ENCODE data around the gene RRAGA. TPM values are rescaled to one million over a fixed set of nuclear protein-coding genes. Genes with fewer than 3 reads are reported as not detected.
"Not testable (repeated sequence)": the region's sequence is repeated elsewhere in the genome, so short reads cannot be mapped to it uniquely, and the experiment has no call there.

The RRAGA gene
- total RNA-seq, 1 donor from 2014 or later: 70.7 TPM

GRCh38 chr9:19050637-19051591 lies 1.7 kb downstream of the RRAGA start:
- ATAC-seq: no peak
- DNase-seq: no peak
- intact Hi-C loops (cut with micrococcal nuclease): loop anchor here (2.0 kb wide), 1 partner anchor 38 kb away; no protein-coding TSS in a partner anchor

GRCh38 chr9:19057033-19057432 lies 7.8 kb downstream of the RRAGA start:
- DNase-seq (no peak), ATAC-seq (no peak)
- intact Hi-C loops (cut with micrococcal nuclease): no loop called here

- intact Hi-C loops (cut with micrococcal nuclease): no loop called here
- DNase-seq (no peak), ATAC-seq (no peak)
Observed at GRCh38 chr9:19074229-19074628, 25.0 kb downstream of the RRAGA start.

GRCh38 chr9:19074836-19075235 lies 25.6 kb downstream of the RRAGA start:
- DNase-seq (no peak), ATAC-seq (no peak)
- intact Hi-C loops (cut with micrococcal nuclease): no loop called here

GRCh38 chr9:19085295-19085694 lies 36.1 kb downstream of the RRAGA start:
- intact Hi-C loops (cut with micrococcal nuclease): no loop called here
- ATAC-seq (no peak), DNase-seq (no peak)

GRCh38 chr9:19087106-19088000 lies 38.1 kb downstream of the RRAGA start:
- ATAC-seq (no peak), DNase-seq (no peak)
- intact Hi-C loops (cut with micrococcal nuclease): no loop called here

- intact Hi-C loops (cut with micrococcal nuclease): loop anchor here (10.0 kb wide), 1 partner anchor 247 kb away; no protein-coding TSS in a partner anchor
- not testable (repeated sequence) for ATAC-seq
Observed at GRCh38 chr9:19097431-19097830, 48.2 kb downstream of the RRAGA start.

More at GRCh38 chr9:19097431-19097830, 48.2 kb downstream of the RRAGA start:
- not testable (repeated sequence) for DNase-seq

Other genes with a start within 250 kb of the RRAGA start
- gene SAXO1, start 16.2 kb upstream of the RRAGA start, total RNA-seq: not detected
- gene HAUS6, start 53.5 kb downstream of the RRAGA start, total RNA-seq: 5.6 TPM
- 45.1 TPM for gene PLIN2, start 78.1 kb downstream of the RRAGA start, total RNA-seq
- 22.8 TPM for gene DENND4C, start 181.3 kb downstream of the RRAGA start, total RNA-seq